A673 (cell line): ENCODE data around the gene TRAPPC2L.

Source experiments
- CTCF ChIP-seq: fragments of 300-800, 200-600 bp; sonication (generic); conservative IDR thresholded peaks from 2 replicates; pipeline ENCODE4 v1.5.1; 2017; ENCODE audit warnings: low read depth, mild to moderate bottlenecking, antibody characterized with exemption, low read length, moderate library complexity, mixed read lengths
- EZH2 ChIP-seq: fragments of 200-600 bp; sonication (generic); IDR thresholded peaks from 2 replicates; pipeline ENCODE4 v1.6.1; 2017; ENCODE audit warnings: borderline replicate concordance, low read depth, mild to moderate bottlenecking, mixed read lengths, antibody characterized with exemption, low read length; ENCODE audit not compliant: poor library complexity, severe bottlenecking

GRCh38 chr16:88883117-88883895 is 26.4 kb downstream of the TRAPPC2L start:
- TF ChIP-seq CTCF (no peak), EZH2 (no peak)
